DMS 273 treated with DMSO at 0.1 percent for 48 hours (cell line): ENCODE measurements around the gene ARHGEF4.
"Not testable (repeated sequence)": the region's sequence is repeated elsewhere in the genome, so short reads cannot be mapped to it uniquely, and the experiment has no call there.

Experiments
- DNase-seq: peaks from one replicate; lab custom pipeline; 2025; lab: John Stamatoyannopoulos, UW

ARHGEF4 gene

GRCh38 chr2:130977461-130978050 lies 140.8 kb downstream of the ARHGEF4 start:
- DNase-seq = no peak

- no peak for DNase-seq
These were observed 145.0 kb downstream of the ARHGEF4 start for GRCh38 chr2:130981667-130982066.

- no peak for DNase-seq
These were observed 148.6 kb downstream of the ARHGEF4 start for GRCh38 chr2:130985206-130985780.

GRCh38 chr2:130985831-130986649 lies 149.3 kb downstream of the ARHGEF4 start:
- no peak for DNase-seq

- DNase-seq = no peak
These were observed 150.3 kb downstream of the ARHGEF4 start for GRCh38 chr2:130986890-130987493.

- DNase-seq = no peak
These were observed 151.1 kb downstream of the ARHGEF4 start for GRCh38 chr2:130987519-130988425.

- DNase-seq = not testable (repeated sequence)
These were observed 154.7 kb downstream of the ARHGEF4 start for GRCh38 chr2:130991446-130991845.

GRCh38 chr2:130992003-130992402 lies 155.3 kb downstream of the ARHGEF4 start:
- not testable (repeated sequence) for DNase-seq

- DNase-seq = no peak
These were observed 160.0 kb downstream of the ARHGEF4 start for GRCh38 chr2:130996691-130997090.

GRCh38 chr2:130997198-130997597 lies 160.5 kb downstream of the ARHGEF4 start:
- DNase-seq = no peak

- no peak for DNase-seq
These were observed 161.8 kb downstream of the ARHGEF4 start for GRCh38 chr2:130998561-130998960.

GRCh38 chr2:131004446-131005209 lies 167.9 kb downstream of the ARHGEF4 start:
- DNase-seq = no peak

- no peak for DNase-seq
These were observed 168.7 kb downstream of the ARHGEF4 start for GRCh38 chr2:131005216-131005935.

- no peak for DNase-seq
These were observed 169.8 kb downstream of the ARHGEF4 start for GRCh38 chr2:131006561-131006960.

GRCh38 chr2:131008967-131009366 lies 172.3 kb downstream of the ARHGEF4 start:
- DNase-seq = no peak

GRCh38 chr2:131009713-131010475 lies 173.2 kb downstream of the ARHGEF4 start:
- DNase-seq = no peak

- no peak for DNase-seq
These were observed 173.9 kb downstream of the ARHGEF4 start for GRCh38 chr2:131010566-131010965.

- DNase-seq = no peak
These were observed 174.8 kb downstream of the ARHGEF4 start for GRCh38 chr2:131011486-131011885.

GRCh38 chr2:131014141-131014540 lies 177.4 kb downstream of the ARHGEF4 start:
- no peak for DNase-seq

- DNase-seq = no peak
These were observed 179.1 kb downstream of the ARHGEF4 start for GRCh38 chr2:131015764-131016163.
